ENCODE data around the gene CDKL1. TPM values are rescaled to one million over a fixed set of nuclear protein-coding genes. Genes with fewer than 3 reads are reported as not detected.

CDKL1 gene
- polyA plus RNA-seq, 1 of the 3 experiments (the other 2 are of a cell fraction), result 2.5 TPM

- 94% methylated on average over 1 of the region's 1 CpG for WGBS (ENCODE audit: low lambda C conversion rate)
- Histone ChIP-seq H3K36me3 (replicated peaks in 1 of 2; ENCODE audit: control insufficient read depth in 1 of 2, insufficient read depth in 2 of 2, low read length in 1 of 2) (peaks cover 4 to 13% of the 10 kb centered on the region in 2 experiments), H3K9ac (no peak overlapping the region), H4K20me1 (ENCODE audit: insufficient read depth) (no peaks in the 10 kb centered on the region), H3K27ac (ENCODE audit: low read depth in 2 of 2, low read length in 1 of 2) (peak overlapping the region in 1 of 2 experiments; percentile 18; a peak in 1 of 4 replicates), H3F3A (replicated peaks; ENCODE audit: insufficient read depth) (peaks cover 10% of the 10 kb centered on the region), H3K4me1 (ENCODE audit: control insufficient read depth in 1 of 2, insufficient read depth in 2 of 2, low read depth in 1 of 2, low read length in 1 of 2) (peaks cover 0 to 4% of the 10 kb centered on the region in 2 experiments; a peak in 3 of 4 replicates), H3K4me2 (no peak overlapping the region), H3K4me3 (ENCODE audit: low read depth in 2 of 2, low read length in 1 of 2) (no peak overlapping the region), H2AFZ (ENCODE audit: low read depth) (no peak overlapping the region), H3K79me2 (ENCODE audit: insufficient read depth) (peaks cover 47% of the 10 kb centered on the region), H3K27me3 (ENCODE audit: insufficient read depth) (no peaks in the 10 kb centered on the region), H3K9me3 (no peaks in the 10 kb centered on the region), H3K9me2 (no peaks in the 10 kb centered on the region)
- no peak for DNase-seq
- TF ChIP-seq ZBTB33 (IDR thresholded peaks at IDR 0.05; ENCODE audit: borderline replicate concordance, low read depth) (no peak), MAX (IDR thresholded peaks at IDR 0.05; ENCODE audit: low read depth) (no peak), CTCF (IDR thresholded peaks at IDR 0.05) (no peak), FOXM1 (IDR thresholded peaks at IDR 0.05; ENCODE audit: low read depth) (no peak), POLR2AphosphoS5 (IDR thresholded peaks at IDR 0.05; ENCODE audit: low read depth, low read length) (no peak), RCOR1 (IDR thresholded peaks at IDR 0.05; ENCODE audit: low read length) (no peak), CHD2 (IDR thresholded peaks at IDR 0.05; ENCODE audit: low read length, partially characterized antibody) (no peak), GABPA (IDR thresholded peaks at IDR 0.05; ENCODE audit: low read depth) (no peak), MXI1 (IDR thresholded peaks at IDR 0.05; ENCODE audit: low read depth, low read length) (no peak), RXRA (IDR thresholded peaks at IDR 0.05; ENCODE audit: borderline replicate concordance, low read depth) (no peak), TAF1 (IDR thresholded peaks at IDR 0.05; ENCODE audit: borderline replicate concordance, low read depth, low read length) (no peak)
- ChIA-PET POLR2A (no interaction called here), CTCF (interaction anchor here (0.8 to 7.8 kb wide), 5 partner anchors 13 to 216 kb away, joined by 3 to 140 read pairs (median 56); partner anchors contain the start of gene MAP4K5)
Observed at GRCh38 chr14:50319293-50319692, 77.4 kb downstream of the CDKL1 start.

- Histone ChIP-seq H3F3A (replicated peaks; ENCODE audit: insufficient read depth) (peaks cover 10% of the 10 kb centered on the region), H3K9me3 (no peaks in the 10 kb centered on the region), H3K4me1 (ENCODE audit: control insufficient read depth in 1 of 2, insufficient read depth in 2 of 2, low read depth in 1 of 2, low read length in 1 of 2) (peaks cover 2 to 7% of the 10 kb centered on the region in 2 experiments), H3K4me2 (no peak overlapping the region), H2AFZ (ENCODE audit: low read depth) (no peak overlapping the region), H4K20me1 (ENCODE audit: insufficient read depth) (no peaks in the 10 kb centered on the region), H3K9me2 (no peaks in the 10 kb centered on the region), H3K9ac (no peak overlapping the region), H3K27me3 (ENCODE audit: insufficient read depth) (no peaks in the 10 kb centered on the region), H3K27ac (ENCODE audit: low read depth in 2 of 2, low read length in 1 of 2) (no peak overlapping the region), H3K4me3 (ENCODE audit: low read depth in 2 of 2, low read length in 1 of 2) (no peak overlapping the region), H3K79me2 (ENCODE audit: insufficient read depth) (peaks cover 56% of the 10 kb centered on the region), H3K36me3 (replicated peaks in 1 of 2; ENCODE audit: control insufficient read depth in 1 of 2, insufficient read depth in 2 of 2, low read length in 1 of 2) (peaks cover 2 to 17% of the 10 kb centered on the region in 2 experiments)
- 38% methylated on average over 4 of the region's 4 CpGs for WGBS (ENCODE audit: low lambda C conversion rate)
- peak; percentile 47 for DNase-seq
- ChIA-PET CTCF (interaction anchor here (0.6 to 7.8 kb wide), 35 partner anchors 10 to 539 kb away, joined by 3 to 140 read pairs (median 4); partner anchors contain the start of genes ATL1 and MAP4K5), POLR2A (interaction anchor here (0.9 kb wide), 1 partner anchor 18 kb away, joined by 3 read pairs; no protein-coding TSS in a partner anchor)
- no peak for TF ChIP-seq RCOR1 (IDR thresholded peaks at IDR 0.05; ENCODE audit: low read length)
- TF ChIP-seq NRF1 (IDR thresholded peaks at IDR 0.05; ENCODE audit: low read depth, low read length), result no peak
- TF ChIP-seq JUND (IDR thresholded peaks at IDR 0.05), result no peak
- no peak for TF ChIP-seq USF1 (IDR thresholded peaks at IDR 0.05; ENCODE audit: borderline replicate concordance, low read depth)
- TF ChIP-seq IRF3 (IDR thresholded peaks at IDR 0.05; ENCODE audit: low read depth, low read length), result no peak
- TF ChIP-seq REST (IDR thresholded peaks at IDR 0.05; ENCODE audit: low read depth, low read length), result no peak
Observed at GRCh38 chr14:50318031-50318626, 78.6 kb downstream of the CDKL1 start.
